ENCODE data around the gene ZSCAN30.
"Not testable (repeated sequence)": the region's sequence is repeated elsewhere in the genome, so short reads cannot be mapped to it uniquely, and the experiment has no call there.

The ZSCAN30 gene

DNA sequence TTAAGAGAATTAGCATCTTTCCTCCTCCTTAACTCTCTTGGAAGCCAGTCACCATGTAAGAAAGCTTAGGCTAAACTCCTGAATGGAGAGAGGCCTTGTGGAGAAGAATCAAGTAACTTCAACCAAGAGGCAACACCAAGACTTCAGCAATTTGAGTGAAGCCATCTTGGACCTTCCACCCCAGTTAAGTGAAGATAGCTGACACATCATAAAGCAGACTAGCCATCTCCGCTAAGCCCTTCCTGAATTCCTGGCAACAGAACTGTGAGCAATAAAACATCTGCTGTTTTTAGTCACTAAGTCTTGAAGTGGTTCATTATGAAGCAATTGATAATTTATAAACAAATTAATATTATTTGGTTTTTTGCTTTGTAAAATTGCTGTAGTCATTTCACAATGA is 50.7 kb downstream of the ZSCAN30 start:
- DNase-seq (ENCODE audit: low spot score), result no peak
- TF ChIP-seq, protein P1, sequence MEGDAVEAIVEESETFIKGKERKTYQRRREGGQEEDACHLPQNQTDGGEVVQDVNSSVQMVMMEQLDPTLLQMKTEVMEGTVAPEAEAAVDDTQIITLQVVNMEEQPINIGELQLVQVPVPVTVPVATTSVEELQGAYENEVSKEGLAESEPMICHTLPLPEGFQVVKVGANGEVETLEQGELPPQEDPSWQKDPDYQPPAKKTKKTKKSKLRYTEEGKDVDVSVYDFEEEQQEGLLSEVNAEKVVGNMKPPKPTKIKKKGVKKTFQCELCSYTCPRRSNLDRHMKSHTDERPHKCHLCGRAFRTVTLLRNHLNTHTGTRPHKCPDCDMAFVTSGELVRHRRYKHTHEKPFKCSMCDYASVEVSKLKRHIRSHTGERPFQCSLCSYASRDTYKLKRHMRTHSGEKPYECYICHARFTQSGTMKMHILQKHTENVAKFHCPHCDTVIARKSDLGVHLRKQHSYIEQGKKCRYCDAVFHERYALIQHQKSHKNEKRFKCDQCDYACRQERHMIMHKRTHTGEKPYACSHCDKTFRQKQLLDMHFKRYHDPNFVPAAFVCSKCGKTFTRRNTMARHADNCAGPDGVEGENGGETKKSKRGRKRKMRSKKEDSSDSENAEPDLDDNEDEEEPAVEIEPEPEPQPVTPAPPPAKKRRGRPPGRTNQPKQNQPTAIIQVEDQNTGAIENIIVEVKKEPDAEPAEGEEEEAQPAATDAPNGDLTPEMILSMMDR (IDR thresholded peaks at IDR 0.05; ENCODE audit: extremely low read depth, missing control alignments), result no peak

DNA sequence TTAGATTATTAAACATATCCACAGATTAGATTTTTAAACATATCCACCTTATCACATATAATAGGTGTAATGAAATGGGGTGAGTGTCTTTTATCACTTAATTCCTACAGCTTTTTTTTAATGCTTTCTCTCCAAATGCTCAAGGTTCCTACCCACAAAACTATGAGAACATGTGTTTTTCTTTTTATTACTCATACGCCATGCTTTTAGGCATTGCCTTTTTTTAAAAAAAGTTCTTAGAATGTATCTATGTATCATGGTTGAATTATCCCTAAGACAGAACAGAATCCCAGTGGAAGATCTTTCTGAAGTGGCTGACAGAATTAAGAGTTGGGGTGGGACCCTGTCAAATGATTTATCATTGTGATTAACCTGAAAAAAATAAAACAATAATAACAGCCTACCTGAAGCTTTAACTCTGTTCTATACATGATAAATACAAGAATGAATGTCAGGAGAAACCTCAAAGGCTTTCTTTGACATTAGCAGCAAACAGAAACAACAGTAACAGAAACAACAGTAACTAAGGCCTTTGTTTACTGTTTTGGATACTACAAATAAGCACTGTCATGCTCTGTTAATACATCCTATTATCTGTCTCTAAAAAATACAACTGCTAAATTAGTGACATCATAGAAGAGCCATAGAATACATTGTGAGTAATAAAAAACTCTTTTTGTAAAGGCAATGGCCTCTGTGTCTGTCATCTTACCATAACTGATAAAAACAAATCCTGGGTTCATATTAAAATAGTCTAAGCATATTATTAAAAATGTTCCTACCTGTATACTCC is 53.3 kb downstream of the ZSCAN30 start:
- TF ChIP-seq, protein P1 (IDR thresholded peaks at IDR 0.05; ENCODE audit: extremely low read depth, missing control alignments), result no peak
- no peak for DNase-seq (ENCODE audit: low spot score)

DNA sequence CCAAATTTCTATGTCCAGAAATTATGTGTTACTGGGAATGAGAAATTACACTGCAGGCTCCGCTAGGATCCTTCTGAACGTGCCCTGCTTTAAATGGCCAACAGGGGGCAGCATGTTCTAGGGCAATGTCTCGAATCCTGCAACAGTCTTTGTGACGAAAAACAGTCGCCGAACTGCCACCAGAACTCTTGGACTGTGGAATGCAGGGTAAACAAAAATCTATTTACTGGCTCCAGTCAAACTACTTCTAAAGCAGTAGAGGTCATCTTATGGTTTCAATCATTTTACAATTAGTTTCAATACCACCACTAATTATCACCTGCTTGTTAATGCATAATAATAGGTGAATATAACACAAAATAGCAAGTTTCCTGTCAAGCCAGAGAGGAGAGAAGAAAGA is 59.0 kb downstream of the ZSCAN30 start:
- peak; percentile 54 for DNase-seq (ENCODE audit: low spot score)
- TF ChIP-seq, protein P1 (IDR thresholded peaks at IDR 0.05; ENCODE audit: extremely low read depth, missing control alignments), result peak; percentile 91

DNA sequence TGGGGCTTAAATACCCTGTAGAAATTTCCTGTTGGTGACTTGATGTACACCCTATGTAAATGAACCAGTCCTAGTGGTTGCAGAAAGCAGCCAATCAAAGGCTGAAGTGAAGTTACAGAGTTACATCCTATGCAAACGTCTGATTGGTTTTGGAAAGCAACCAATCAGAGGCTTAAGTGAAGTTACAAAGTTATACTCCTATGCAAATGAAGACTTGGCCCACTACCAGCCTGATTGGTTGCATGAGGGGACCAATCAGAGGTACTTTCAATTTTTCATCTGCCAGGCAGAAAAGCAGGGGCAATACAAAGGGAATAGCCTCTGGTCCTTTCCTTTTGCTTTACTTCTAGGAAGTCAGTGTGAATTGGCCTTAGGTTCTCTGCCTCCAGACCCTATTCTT is 62.8 kb downstream of the ZSCAN30 start:
- TF ChIP-seq, protein P1 (IDR thresholded peaks at IDR 0.05; ENCODE audit: extremely low read depth, missing control alignments), result no peak
- DNase-seq (ENCODE audit: low spot score), result no peak

DNA sequence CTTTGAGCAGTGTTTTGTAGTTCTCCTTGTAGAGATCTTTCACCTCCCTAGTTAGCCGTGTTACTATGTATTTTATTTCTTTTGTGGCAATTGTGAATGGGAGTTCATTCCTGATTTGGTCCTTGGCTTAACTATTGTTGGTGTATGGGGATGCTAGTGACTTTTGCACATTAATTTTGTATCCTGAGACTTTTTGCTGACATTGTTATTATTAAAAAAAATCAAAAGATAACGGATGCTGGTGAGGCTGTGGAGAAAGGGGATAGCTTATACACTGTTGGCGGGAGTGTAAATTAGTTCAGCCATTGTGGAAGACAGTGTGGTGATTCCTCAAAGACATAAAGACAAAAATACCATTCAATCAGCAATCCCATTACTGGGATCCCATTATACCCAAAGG is 66.2 kb downstream of the ZSCAN30 start:
- TF ChIP-seq, protein P1 (IDR thresholded peaks at IDR 0.05; ENCODE audit: extremely low read depth, missing control alignments), result no peak
- no peak for DNase-seq (ENCODE audit: low spot score)

DNA sequence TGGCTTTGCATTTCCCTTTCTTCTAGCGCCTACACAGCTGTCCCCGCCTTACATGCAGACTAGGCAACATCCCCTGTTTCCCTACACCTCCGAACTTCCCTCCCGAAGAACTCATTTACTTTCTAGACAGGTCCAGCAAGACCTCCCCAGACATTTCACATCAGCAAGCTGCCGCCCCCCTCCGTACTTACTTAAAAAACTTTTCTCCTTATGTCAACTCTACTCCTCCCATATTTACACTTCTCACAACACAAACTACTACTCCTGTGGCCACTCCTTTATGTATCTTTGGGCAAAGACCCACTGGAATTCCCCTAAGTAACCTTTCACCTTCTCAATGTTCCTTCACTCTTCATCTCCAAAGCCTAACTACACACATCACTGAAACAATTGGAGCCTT is 69.6 kb downstream of the ZSCAN30 start:
- TF ChIP-seq, protein P1 (IDR thresholded peaks at IDR 0.05; ENCODE audit: extremely low read depth, missing control alignments), result no peak
- DNase-seq (ENCODE audit: low spot score), result no peak

DNA sequence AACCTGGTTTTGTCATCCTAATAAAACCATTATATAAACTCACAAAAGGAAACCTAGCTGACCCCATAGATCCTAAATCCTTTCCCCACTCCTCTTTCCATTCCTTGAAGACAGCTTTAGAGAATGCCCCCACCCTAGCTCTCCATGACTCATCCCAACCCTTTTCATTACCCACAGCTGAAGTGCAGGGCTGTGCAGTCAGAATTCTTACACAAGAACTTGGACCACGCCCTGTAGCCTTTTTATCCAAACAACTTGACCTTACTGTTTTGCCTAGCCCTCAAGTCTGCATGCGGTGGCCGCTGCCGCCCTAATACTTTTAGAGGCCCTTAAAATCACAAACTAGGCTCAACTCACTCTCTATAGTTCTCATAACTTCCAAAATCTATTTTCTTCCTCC is 70.7 kb downstream of the ZSCAN30 start:
- not testable (repeated sequence) for DNase-seq (ENCODE audit: low spot score)

DNA sequence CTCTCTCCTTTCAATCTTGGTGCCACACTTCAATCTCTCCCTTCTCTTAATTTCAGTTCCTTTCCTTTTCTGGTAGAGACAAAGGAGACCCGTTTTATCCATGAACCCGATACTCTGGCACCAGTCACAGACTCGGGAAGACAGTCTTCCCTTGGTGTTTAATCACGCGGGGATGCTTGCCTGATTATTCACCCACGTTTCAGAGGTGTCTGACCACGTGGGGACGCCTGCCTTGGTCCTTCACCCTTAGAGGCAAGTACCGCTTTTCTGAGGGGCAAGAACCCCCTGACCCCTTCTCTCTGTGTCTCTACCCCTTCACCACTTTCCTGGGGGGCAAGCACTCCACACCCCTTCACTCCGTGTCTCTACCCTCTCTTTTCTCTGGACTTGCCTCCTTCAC is 73.4 kb downstream of the ZSCAN30 start:
- DNase-seq (ENCODE audit: low spot score), result not testable (repeated sequence)
